HL-60 (cell line): ENCODE measurements around the gene GDA.

Source experiments
- DNase-seq, 2 experiments: peaks; one replicate each; pipeline ENCODE4 v3.0.0-alpha.2; 2010 to 2020; ENCODE audit warnings: low read depth in 1 of 2, low spot score in 1 of 2
- H3K27ac ChIP-seq: fragments of 250-450 bp; sonication (Bioruptor Pico); replicated peaks from 2 replicates; pipeline ENCODE4 v1.5.1; 2020; ENCODE audit warnings: mild to moderate bottlenecking, moderate library complexity
- H3K27me3 ChIP-seq: fragments of 250-450 bp; sonication (Bioruptor Pico); 2 replicates; pipeline ENCODE4 v1.5.1; 2021; ENCODE audit warnings: mild to moderate bottlenecking, moderate library complexity; ENCODE audit not compliant: insufficient read depth, poor library complexity, severe bottlenecking
- H3K4me3 ChIP-seq: replicated peaks from 2 replicates; pipeline ENCODE4 v1.5.1; 2011; ENCODE audit warnings: mild to moderate bottlenecking, control low read depth, low read length; ENCODE audit not compliant: insufficient read depth
- GABPA ChIP-seq: IDR thresholded peaks from 2 replicates; pipeline ENCODE4 v1.6.1; 2012; ENCODE audit warnings: low read depth
- POLR2AphosphoS5 ChIP-seq: IDR thresholded peaks from 2 replicates; pipeline ENCODE4 v1.6.1; 2012; ENCODE audit warnings: low read depth
- SPI1 ChIP-seq: IDR thresholded peaks from 2 replicates; pipeline ENCODE4 v1.6.1; 2012; ENCODE audit warnings: low read depth, mild to moderate bottlenecking, borderline replicate concordance
- TF ChIP-seq, protein P1 (sequence below): IDR thresholded peaks from 2 replicates; pipeline ENCODE4 v1.6.1; 2012; ENCODE audit warnings: low read depth; ENCODE audit not compliant: insufficient replicate concordance
- TF ChIP-seq, protein P2 (sequence below): IDR thresholded peaks from one replicate; pipeline ENCODE4 v1.5.1; 2011; ENCODE audit warnings: low read length, control low read depth, inconsistent platforms; ENCODE audit not compliant: insufficient read depth

Gene GDA

DNA sequence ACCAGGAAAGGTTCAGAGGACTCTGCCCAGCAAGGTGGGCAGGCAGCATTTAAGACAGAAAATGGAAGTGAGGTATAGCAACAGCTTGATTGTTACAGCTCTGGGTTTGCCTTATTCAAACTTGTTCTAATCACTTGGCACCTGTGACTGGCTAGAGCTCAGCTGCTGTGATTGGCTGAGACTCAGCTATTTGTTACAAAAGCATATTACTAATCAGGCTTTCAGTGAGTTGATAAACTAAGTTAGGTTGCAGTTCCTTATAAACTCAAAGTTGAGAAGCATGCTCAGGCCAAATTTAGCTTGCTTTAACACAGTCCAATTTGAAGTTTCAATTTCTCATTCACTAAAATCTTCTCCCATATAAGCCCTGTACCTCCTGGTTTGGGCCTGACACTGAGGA lies 56.3 kb downstream of the GDA start:
- no peak overlapping the region for H3K4me3 ChIP-seq
- DNase-seq = no peak
- H3K27ac ChIP-seq = no peak overlapping the region
- TF ChIP-seq, protein P1, sequence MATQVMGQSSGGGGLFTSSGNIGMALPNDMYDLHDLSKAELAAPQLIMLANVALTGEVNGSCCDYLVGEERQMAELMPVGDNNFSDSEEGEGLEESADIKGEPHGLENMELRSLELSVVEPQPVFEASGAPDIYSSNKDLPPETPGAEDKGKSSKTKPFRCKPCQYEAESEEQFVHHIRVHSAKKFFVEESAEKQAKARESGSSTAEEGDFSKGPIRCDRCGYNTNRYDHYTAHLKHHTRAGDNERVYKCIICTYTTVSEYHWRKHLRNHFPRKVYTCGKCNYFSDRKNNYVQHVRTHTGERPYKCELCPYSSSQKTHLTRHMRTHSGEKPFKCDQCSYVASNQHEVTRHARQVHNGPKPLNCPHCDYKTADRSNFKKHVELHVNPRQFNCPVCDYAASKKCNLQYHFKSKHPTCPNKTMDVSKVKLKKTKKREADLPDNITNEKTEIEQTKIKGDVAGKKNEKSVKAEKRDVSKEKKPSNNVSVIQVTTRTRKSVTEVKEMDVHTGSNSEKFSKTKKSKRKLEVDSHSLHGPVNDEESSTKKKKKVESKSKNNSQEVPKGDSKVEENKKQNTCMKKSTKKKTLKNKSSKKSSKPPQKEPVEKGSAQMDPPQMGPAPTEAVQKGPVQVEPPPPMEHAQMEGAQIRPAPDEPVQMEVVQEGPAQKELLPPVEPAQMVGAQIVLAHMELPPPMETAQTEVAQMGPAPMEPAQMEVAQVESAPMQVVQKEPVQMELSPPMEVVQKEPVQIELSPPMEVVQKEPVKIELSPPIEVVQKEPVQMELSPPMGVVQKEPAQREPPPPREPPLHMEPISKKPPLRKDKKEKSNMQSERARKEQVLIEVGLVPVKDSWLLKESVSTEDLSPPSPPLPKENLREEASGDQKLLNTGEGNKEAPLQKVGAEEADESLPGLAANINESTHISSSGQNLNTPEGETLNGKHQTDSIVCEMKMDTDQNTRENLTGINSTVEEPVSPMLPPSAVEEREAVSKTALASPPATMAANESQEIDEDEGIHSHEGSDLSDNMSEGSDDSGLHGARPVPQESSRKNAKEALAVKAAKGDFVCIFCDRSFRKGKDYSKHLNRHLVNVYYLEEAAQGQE = no peak
- TF ChIP-seq, protein P2, sequence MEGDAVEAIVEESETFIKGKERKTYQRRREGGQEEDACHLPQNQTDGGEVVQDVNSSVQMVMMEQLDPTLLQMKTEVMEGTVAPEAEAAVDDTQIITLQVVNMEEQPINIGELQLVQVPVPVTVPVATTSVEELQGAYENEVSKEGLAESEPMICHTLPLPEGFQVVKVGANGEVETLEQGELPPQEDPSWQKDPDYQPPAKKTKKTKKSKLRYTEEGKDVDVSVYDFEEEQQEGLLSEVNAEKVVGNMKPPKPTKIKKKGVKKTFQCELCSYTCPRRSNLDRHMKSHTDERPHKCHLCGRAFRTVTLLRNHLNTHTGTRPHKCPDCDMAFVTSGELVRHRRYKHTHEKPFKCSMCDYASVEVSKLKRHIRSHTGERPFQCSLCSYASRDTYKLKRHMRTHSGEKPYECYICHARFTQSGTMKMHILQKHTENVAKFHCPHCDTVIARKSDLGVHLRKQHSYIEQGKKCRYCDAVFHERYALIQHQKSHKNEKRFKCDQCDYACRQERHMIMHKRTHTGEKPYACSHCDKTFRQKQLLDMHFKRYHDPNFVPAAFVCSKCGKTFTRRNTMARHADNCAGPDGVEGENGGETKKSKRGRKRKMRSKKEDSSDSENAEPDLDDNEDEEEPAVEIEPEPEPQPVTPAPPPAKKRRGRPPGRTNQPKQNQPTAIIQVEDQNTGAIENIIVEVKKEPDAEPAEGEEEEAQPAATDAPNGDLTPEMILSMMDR = no peak
- TF ChIP-seq POLR2AphosphoS5 (no peak), GABPA (no peak), SPI1 (no peak)
- peaks cover 12% of the 10 kb centered on the region for H3K27me3 ChIP-seq

DNA sequence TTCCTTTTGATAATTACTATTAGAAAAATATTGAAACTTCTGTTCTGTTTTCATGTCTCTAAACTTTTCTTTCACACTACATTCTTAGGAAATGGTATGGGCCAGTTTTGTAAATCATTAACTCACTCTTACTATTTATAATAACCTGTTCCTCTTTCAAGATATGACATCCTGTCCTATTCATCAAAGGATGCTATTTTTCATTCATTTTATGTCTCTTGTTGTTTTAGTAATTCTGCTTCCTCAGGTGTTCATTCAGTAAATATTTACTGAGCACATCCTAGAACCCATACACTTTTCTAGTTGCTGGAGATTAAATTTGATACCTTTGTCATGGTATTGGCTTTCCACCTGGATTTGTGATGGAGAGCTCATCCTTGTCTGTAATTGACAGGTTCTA lies 58.0 kb downstream of the GDA start:
- no peak overlapping the region for H3K27ac ChIP-seq
- peaks cover 21% of the 10 kb centered on the region for H3K27me3 ChIP-seq
- no peak overlapping the region for H3K4me3 ChIP-seq
- TF ChIP-seq, protein P2 = no peak
- TF ChIP-seq GABPA (no peak), SPI1 (no peak), POLR2AphosphoS5 (no peak)
- TF ChIP-seq, protein P1 = no peak
- no peak for DNase-seq

DNA sequence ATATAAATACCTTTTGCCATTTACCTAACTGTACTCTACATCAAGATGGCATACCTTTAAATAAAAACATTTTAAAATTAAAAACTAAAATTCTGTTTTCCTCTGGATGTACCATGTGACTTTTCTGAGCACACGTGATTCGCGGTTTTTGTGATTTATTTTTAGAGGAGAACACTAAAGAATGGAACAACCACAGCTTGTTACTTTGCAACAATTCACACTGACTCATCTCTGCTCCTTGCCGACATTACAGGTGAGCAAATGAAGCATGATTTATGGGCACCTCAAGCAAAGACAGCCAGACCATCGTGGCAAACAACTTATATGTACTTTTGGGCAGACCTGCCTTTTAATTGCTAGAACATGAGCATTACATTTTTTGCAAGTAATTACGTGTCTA lies 61.3 kb downstream of the GDA start:
- H3K27me3 ChIP-seq = peaks cover 21% of the 10 kb centered on the region
- no peak overlapping the region for H3K4me3 ChIP-seq
- no peak overlapping the region for H3K27ac ChIP-seq
- DNase-seq = no peak
- TF ChIP-seq, protein P1 = no peak
- TF ChIP-seq GABPA = no peak
- TF ChIP-seq, protein P2 = no peak
